Activated effector memory CD4-positive, alpha-beta T cell treated with Interleukin-2 at 50 U/mL for 16 hours (primary cell): ENCODE measurements around the gene CDK16.

ENCODE experiments used
- DNase-seq: peaks from one replicate; pipeline ENCODE4 v3.0.0-alpha.2; 2020

CDK16 gene

GRCh38 chrX:47228550-47229270 lies 10.2 kb downstream of the CDK16 start:
- DNase-seq, result no peak

GRCh38 chrX:47229427-47229826 lies 10.9 kb downstream of the CDK16 start:
- no peak for DNase-seq

GRCh38 chrX:47230136-47230868 lies 11.8 kb downstream of the CDK16 start:
- DNase-seq, result no peak

GRCh38 chrX:47231167-47231566 lies 12.7 kb downstream of the CDK16 start:
- DNase-seq, result no peak

GRCh38 chrX:47232197-47232802 lies 13.8 kb downstream of the CDK16 start:
- DNase-seq, result no peak

- peak; percentile 20 for DNase-seq
These were observed 14.4 kb downstream of the CDK16 start, which contains the start of gene USP11 for GRCh38 chrX:47232803-47233332. Gene USP11 (plus strand): TSS chrX:47233009. CDS start chrX:47233044, 35 bp downstream.

- peak; percentile 88 for DNase-seq
These were observed 15.0 kb downstream of the CDK16 start for GRCh38 chrX:47233333-47234113.

GRCh38 chrX:47234583-47234982 lies 16.1 kb downstream of the CDK16 start:
- no peak for DNase-seq

GRCh38 chrX:47235691-47236103 lies 17.2 kb downstream of the CDK16 start:
- DNase-seq, result no peak

- no peak for DNase-seq
These were observed 20.7 kb downstream of the CDK16 start for GRCh38 chrX:47239199-47239598.

GRCh38 chrX:47239898-47240545 lies 21.5 kb downstream of the CDK16 start:
- no peak for DNase-seq

GRCh38 chrX:47240619-47241018 lies 22.1 kb downstream of the CDK16 start:
- no peak for DNase-seq

GRCh38 chrX:47241201-47242011 lies 22.9 kb downstream of the CDK16 start:
- DNase-seq, result no peak

GRCh38 chrX:47242321-47242720 lies 23.8 kb downstream of the CDK16 start:
- no peak for DNase-seq

- DNase-seq, result no peak
These were observed 24.9 kb downstream of the CDK16 start for GRCh38 chrX:47243351-47243750.

- DNase-seq, result no peak
These were observed 26.2 kb downstream of the CDK16 start for GRCh38 chrX:47244676-47245075.

- no peak for DNase-seq
These were observed 26.7 kb downstream of the CDK16 start for GRCh38 chrX:47245156-47245555.

GRCh38 chrX:47247206-47247998 lies 28.9 kb downstream of the CDK16 start:
- DNase-seq, result no peak

- DNase-seq, result no peak
These were observed 29.5 kb downstream of the CDK16 start for GRCh38 chrX:47247999-47248320.

- DNase-seq, result no peak
These were observed 30.1 kb downstream of the CDK16 start for GRCh38 chrX:47248576-47248975.

- DNase-seq, result no peak
These were observed 31.5 kb downstream of the CDK16 start for GRCh38 chrX:47250017-47250347.
